AG04450 (cell line): ENCODE measurements around the gene C1orf74. TPM values are rescaled to one million over a fixed set of nuclear protein-coding genes. Genes with fewer than 3 reads are reported as not detected.
A peak's percentile ranks its signal among the peaks of the same experiment; 100 is the strongest.

Source experiments
- CTCF ChIA-PET: fragments of 300-600, 350-600 bp; formaldehyde crosslinking; extraction: SDS; loops from one replicate; lab custom pipeline; 2022; ENCODE audit warnings: antibody characterized with exemption, inconsistent platforms; lab: Charles Lee
- POLR2A ChIA-PET: fragments of 350-600 bp; formaldehyde crosslinking; extraction: SDS; loops from one replicate; lab custom pipeline; 2021; ENCODE audit warnings: antibody characterized with exemption, inconsistent platforms; lab: Yijun Ruan, JAX
- DNase-seq: peaks from one replicate; pipeline ENCODE4 v3.0.0-alpha.2; 2011; ENCODE audit warnings: low read depth, low spot score
- H3K27ac ChIP-seq: one replicate; pipeline ENCODE4 v1.5.1; 2012; ENCODE audit warnings: low read depth, low read length, control low read depth
- H3K27me3 ChIP-seq: one replicate; pipeline ENCODE4 v1.6.0; 2012; ENCODE audit warnings: low read length; ENCODE audit not compliant: control insufficient read depth, insufficient read depth
- H3K4me3 ChIP-seq: 2 replicates; pipeline ENCODE4 v1.5.1; 2011; ENCODE audit warnings: mild to moderate bottlenecking, low read depth, low read length, control low read depth
- H3K9me3 ChIP-seq: 2 replicates; pipeline ENCODE4 v1.5.1; 2012; ENCODE audit warnings: low read length; ENCODE audit not compliant: control insufficient read depth, insufficient read depth
- CTCF ChIP-seq: IDR thresholded peaks from 2 replicates; pipeline ENCODE4 v1.5.1; 2011; ENCODE audit warnings: low read depth, low read length, control low read depth, inconsistent platforms
- polyA plus RNA-seq: library from polyadenylated mRNA; depleted of rRNA; stranded (reverse); fragments of >200 nt; gene quantifications from 2 replicates; pipeline ENCODE4 v1.2.3, GENCODE V29; 2011

Gene C1orf74
- polyA plus RNA-seq, 1 experiment, result 2.2 TPM

GRCh38 chr1:209769171-209769904 lies 15.0 kb downstream of the C1orf74 start:
- no peak overlapping the region for H3K4me3 ChIP-seq
- no peak for TF ChIP-seq CTCF
- H3K27ac ChIP-seq, result peak overlapping the region; percentile 94
- CTCF ChIA-PET, result interaction anchor here (0.6 to 2.2 kb wide), 8 partner anchors 9 to 481 kb away, joined by 3 to 7 read pairs (median 3); no protein-coding TSS in a partner anchor
- H3K27me3 ChIP-seq, result no peaks in the 10 kb centered on the region
- POLR2A ChIA-PET, result interaction anchor here (0.9 to 2.1 kb wide), 2 partner anchors 15 to 39 kb away, joined by 3 to 10 read pairs; partner anchors contain the start of gene C1orf74
- no peaks in the 10 kb centered on the region for H3K9me3 ChIP-seq
- peak; percentile 66 for DNase-seq

GRCh38 chr1:209768354-209768774 lies 16.0 kb downstream of the C1orf74 start:
- H3K9me3 ChIP-seq, result no peaks in the 10 kb centered on the region
- peak overlapping the region; percentile 94 for H3K27ac ChIP-seq
- DNase-seq, result no peak
- POLR2A ChIA-PET, result interaction anchor here (2.1 kb wide), 1 partner anchor 16 kb away, joined by 10 read pairs; the partner anchor contains the start of gene C1orf74
- CTCF ChIA-PET, result interaction anchor here (1.6 to 2.2 kb wide), 2 partner anchors 16 to 55 kb away, joined by 4 to 7 read pairs; no protein-coding TSS in a partner anchor
- H3K27me3 ChIP-seq, result no peaks in the 10 kb centered on the region
- TF ChIP-seq CTCF, result no peak
- H3K4me3 ChIP-seq, result no peak overlapping the region

GRCh38 chr1:209767706-209768105 lies 16.7 kb downstream of the C1orf74 start:
- ChIA-PET POLR2A (interaction anchor here (2.1 kb wide), 1 partner anchor 16 kb away, joined by 10 read pairs; the partner anchor contains the start of gene C1orf74), CTCF (interaction anchor here (1.0 to 2.2 kb wide), 4 partner anchors 15 to 55 kb away, joined by 3 to 7 read pairs (median 4); no protein-coding TSS in a partner anchor)
- no peak for TF ChIP-seq CTCF

GRCh38 chr1:209767096-209767495 lies 17.3 kb downstream of the C1orf74 start:
- POLR2A ChIA-PET, result no interaction called here
- H3K4me3 ChIP-seq, result no peak overlapping the region
- no peaks in the 10 kb centered on the region for H3K27me3 ChIP-seq
- no peak for DNase-seq
- CTCF ChIA-PET, result interaction anchor here (1.0 to 1.6 kb wide), 3 partner anchors 19 to 56 kb away, joined by 3 to 7 read pairs (median 4); no protein-coding TSS in a partner anchor
- no peak for TF ChIP-seq CTCF
- H3K9me3 ChIP-seq, result no peaks in the 10 kb centered on the region
- H3K27ac ChIP-seq, result no peak overlapping the region

More at GRCh38 chr1:209767706-209768105, 16.7 kb downstream of the C1orf74 start:
- Histone ChIP-seq H3K9me3 (no peaks in the 10 kb centered on the region), H3K27me3 (no peaks in the 10 kb centered on the region), H3K4me3 (no peak overlapping the region), H3K27ac (no peak overlapping the region)
- no peak for DNase-seq

GRCh38 chr1:209766051-209766450 lies 18.3 kb downstream of the C1orf74 start:
- Histone ChIP-seq H3K9me3 (no peaks in the 10 kb centered on the region), H3K27ac (no peak overlapping the region), H3K4me3 (no peak overlapping the region), H3K27me3 (no peaks in the 10 kb centered on the region)
- TF ChIP-seq CTCF, result no peak
- ChIA-PET POLR2A (no interaction called here), CTCF (interaction anchor here (0.6 to 1.4 kb wide), 3 partner anchors 18 to 200 kb away, joined by 3 to 5 read pairs (median 4); no protein-coding TSS in a partner anchor)
- no peak for DNase-seq
